CD4-positive, CD25-positive, alpha-beta regulatory T cell (primary cell): Measurements from ENCODE around the gene RHOU. TPM values are rescaled to one million over a fixed set of nuclear protein-coding genes. Genes with fewer than 3 reads are reported as not detected.

Source experiments
- ATAC-seq, 2 donors: fragments of 150-1000 bp; cut with Tn5 transposase; one replicate each; pipeline ENCODE4 v1.10.0; 2021; ENCODE audit warnings: low read depth in 2 of 2, moderate number of reproducible peaks in 2 of 2, moderate library complexity in 1 of 2
- DNase-seq, 3 donors: peaks; one replicate each; pipeline versions ENCODE4 v3.0.0 to v3.0.0-alpha.2; 2012 to 2022; ENCODE audit warnings: mixed read lengths in 1 of 3
- H3K27ac ChIP-seq: one replicate; pipeline ENCODE4 v1.7.0; 2013; ENCODE audit warnings: mild to moderate bottlenecking, low read length; ENCODE audit not compliant: insufficient read depth, poor library complexity, severe bottlenecking
- H3K27me3 ChIP-seq: one replicate; pipeline ENCODE4 v1.7.0; 2013; ENCODE audit warnings: low read length; ENCODE audit not compliant: control insufficient read depth, insufficient read depth
- H3K36me3 ChIP-seq: one replicate; pipeline ENCODE4 v1.7.0; 2013; ENCODE audit warnings: mild to moderate bottlenecking, low read length, moderate library complexity; ENCODE audit not compliant: control insufficient read depth, insufficient read depth
- H3K4me1 ChIP-seq: 2 replicates; pipeline ENCODE4 v1.7.0; 2013; ENCODE audit warnings: mild to moderate bottlenecking, low read length; ENCODE audit not compliant: insufficient read depth, control insufficient read depth, poor library complexity, severe bottlenecking
- H3K4me3 ChIP-seq: one replicate; pipeline ENCODE4 v1.7.0; 2013; ENCODE audit warnings: low read depth, mild to moderate bottlenecking, low read length, moderate library complexity
- H3K9me3 ChIP-seq, 2 experiments: 1 replicate in 1 of 2; 2 replicates in 1 of 2; pipeline ENCODE4 v1.7.0; 2013; ENCODE audit warnings: low read length in 2 of 2, mild to moderate bottlenecking in 1 of 2, moderate library complexity in 1 of 2; ENCODE audit not compliant: control insufficient read depth in 2 of 2
- H3K27ac Mint-ChIP-seq, 3 donors: one replicate each; pipeline ENCODE4 v1.8.0; 2020 to 2022; ENCODE audit warnings: mild to moderate bottlenecking in 3 of 3, mixed read lengths in 3 of 3, moderate library complexity in 2 of 3
- H3K27me3 Mint-ChIP-seq: one replicate; pipeline ENCODE4 v1.8.0; 2022; ENCODE audit warnings: mild to moderate bottlenecking, mixed read lengths
- H3K36me3 Mint-ChIP-seq: one replicate; pipeline ENCODE4 v1.8.0; 2020; ENCODE audit warnings: mixed read lengths
- H3K4me1 Mint-ChIP-seq, 4 donors: one replicate each; pipeline ENCODE4 v1.8.0; 2020 to 2022; ENCODE audit warnings: mixed read lengths in 4 of 4, mild to moderate bottlenecking in 1 of 4
- H3K4me3 Mint-ChIP-seq, 4 donors: one replicate each; pipeline ENCODE4 v1.8.0; 2020 to 2022; ENCODE audit warnings: mild to moderate bottlenecking in 4 of 4, mixed read lengths in 4 of 4, moderate library complexity in 3 of 4
- H3K9me3 Mint-ChIP-seq, 7 donors: one replicate each; pipeline ENCODE4 v1.8.0; 2020 to 2022; ENCODE audit warnings: mixed read lengths in 7 of 7, mild to moderate bottlenecking in 3 of 7, moderate library complexity in 2 of 7
- polyA plus RNA-seq, 4 donors: library from polyadenylated mRNA; unstranded; fragments of 300-500 nt; fragmentation: Illumina TruSeq; gene quantifications; one replicate each; pipeline ENCODE4 v1.2.3, GENCODE V29; 2021
- total RNA-seq: library from RNA; stranded (reverse); gene quantifications from one replicate; pipeline ENCODE4 v1.2.3, GENCODE V29; 2022

Gene RHOU
- total and polyA plus RNA-seq, 5 donors from 2014 or later = 0.05 to 1.6 (median 0.15) TPM

DNA sequence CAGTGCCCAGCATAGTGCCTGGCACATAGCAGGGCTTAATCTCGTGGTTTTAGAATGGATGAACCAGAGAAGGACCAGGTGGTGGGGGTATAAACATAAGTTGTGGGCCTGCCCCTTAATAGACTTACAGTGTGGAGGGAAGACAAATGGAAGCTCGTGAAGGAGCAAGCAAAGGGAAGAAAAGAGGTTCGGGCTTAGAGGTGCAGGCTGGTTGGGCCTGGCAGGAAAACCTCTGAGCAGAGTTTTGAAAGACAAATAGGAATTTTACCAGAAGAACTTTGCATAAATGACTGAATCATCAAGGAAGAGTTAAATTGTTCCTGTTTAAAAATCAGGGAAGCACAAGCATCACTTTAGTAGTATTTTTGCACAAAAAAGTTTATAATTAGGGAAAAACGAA is 4.5 kb downstream of the RHOU start:
- Mint-ChIP-seq H3K9me3 (peaks cover 0 to 2% (median 0%) of the 10 kb centered on the region in 7 donors), H3K4me1 (peaks cover 0 to 11% (median 4%) of the 10 kb centered on the region in 4 donors), H3K4me3 (no peak overlapping the region), H3K27me3 (peaks cover 42% of the 10 kb centered on the region), H3K36me3 (no peaks in the 10 kb centered on the region), H3K27ac (no peak overlapping the region)
- ATAC-seq (no peak), DNase-seq (no peak)
- H3K36me3 ChIP-seq = no peaks in the 10 kb centered on the region
- H3K9me3 ChIP-seq = no peaks in the 10 kb centered on the region
- H3K4me1 ChIP-seq = peaks cover 9% of the 10 kb centered on the region
- H3K27ac ChIP-seq = no peak overlapping the region
- H3K4me3 ChIP-seq = no peak overlapping the region
- H3K27me3 ChIP-seq = peaks cover 14% of the 10 kb centered on the region

DNA sequence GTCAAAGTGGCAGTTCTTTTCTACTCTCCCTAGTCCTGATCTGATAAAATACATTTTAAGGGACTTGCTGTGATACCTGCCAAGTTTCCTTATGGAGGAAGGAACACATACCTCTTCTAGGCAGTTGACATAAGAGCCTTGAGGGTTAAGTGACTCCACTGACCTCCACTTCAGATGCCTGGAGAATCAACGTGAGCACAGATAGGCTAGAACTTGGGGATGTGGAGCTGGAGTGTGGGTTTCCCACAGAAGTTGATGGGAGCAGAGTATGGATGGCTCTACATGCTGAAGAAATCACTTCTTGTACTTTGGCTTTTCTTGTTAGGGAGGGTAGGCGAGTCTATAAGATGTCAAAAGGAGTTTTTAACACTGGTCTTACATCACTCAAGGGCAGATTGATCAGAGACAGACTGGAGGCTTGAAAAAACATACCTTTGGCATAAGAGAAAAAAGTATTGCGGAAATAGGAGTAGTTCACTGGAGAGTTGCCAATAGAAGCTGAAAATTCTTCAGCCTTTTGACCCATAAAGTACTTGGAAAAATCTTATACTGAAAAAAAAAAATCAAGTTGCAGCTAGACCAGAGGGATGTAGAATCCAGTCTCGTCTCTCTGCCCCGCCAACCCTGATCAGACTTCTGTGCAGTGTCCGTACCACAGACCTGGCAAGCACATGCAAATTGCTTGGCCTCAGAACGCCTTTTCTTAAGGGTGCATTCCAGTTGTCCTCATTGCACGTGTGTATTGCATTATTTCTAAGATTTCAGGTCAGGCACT is 5.5 kb downstream of the RHOU start:
- H3K27me3 ChIP-seq = peaks cover 14% of the 10 kb centered on the region
- Mint-ChIP-seq H3K9me3 (peaks cover 0 to 2% (median 0%) of the 10 kb centered on the region in 7 donors), H3K4me3 (no peak overlapping the region), H3K27ac (no peak overlapping the region), H3K27me3 (peaks cover 43% of the 10 kb centered on the region), H3K36me3 (no peaks in the 10 kb centered on the region), H3K4me1 (peaks cover 0 to 11% (median 3%) of the 10 kb centered on the region in 4 donors)
- H3K9me3 ChIP-seq = no peaks in the 10 kb centered on the region
- H3K36me3 ChIP-seq = no peaks in the 10 kb centered on the region
- H3K4me3 ChIP-seq = no peak overlapping the region
- DNase-seq (no peak), ATAC-seq (no peak)
- peaks cover 6% of the 10 kb centered on the region for H3K4me1 ChIP-seq
- H3K27ac ChIP-seq = no peak overlapping the region

DNA sequence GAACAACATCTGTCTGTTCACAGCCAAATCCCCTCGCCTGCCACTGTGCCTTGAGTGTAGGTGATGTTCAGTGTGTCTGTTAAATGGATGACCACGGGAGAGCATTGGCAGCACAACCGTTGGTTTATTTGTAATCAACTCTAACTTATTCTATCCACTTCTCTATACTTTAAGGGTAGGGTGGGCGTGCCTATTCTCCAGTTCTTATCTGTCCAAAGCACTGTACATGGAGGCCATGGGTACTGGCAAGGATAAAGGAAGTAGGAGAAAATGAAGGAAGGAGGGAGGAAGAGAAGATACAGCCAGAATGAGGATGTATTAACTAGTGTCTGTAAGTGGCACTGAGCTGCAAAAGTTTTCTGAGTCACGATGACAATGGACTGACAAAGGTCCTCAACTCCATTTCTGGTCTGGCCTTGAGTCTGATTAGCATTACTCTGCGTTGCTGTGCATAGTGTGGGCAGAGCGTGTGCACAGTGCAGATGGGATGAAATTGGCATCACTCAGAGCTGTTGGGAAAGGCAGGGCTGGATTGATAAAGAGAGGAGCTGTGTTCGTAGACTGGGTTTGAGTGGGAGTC is 7.1 kb downstream of the RHOU start:
- H3K9me3 Mint-ChIP-seq = peaks cover 0 to 4% (median 0%) of the 10 kb centered on the region in 7 donors
- H3K27ac ChIP-seq = no peak overlapping the region
- no peaks in the 10 kb centered on the region for H3K9me3 ChIP-seq
- no peak for ATAC-seq
- H3K36me3 ChIP-seq = no peaks in the 10 kb centered on the region
- H3K27me3 Mint-ChIP-seq = peaks cover 33% of the 10 kb centered on the region
- H3K27me3 ChIP-seq = peaks cover 9% of the 10 kb centered on the region
- no peak for DNase-seq
- H3K27ac Mint-ChIP-seq = no peak overlapping the region
- H3K36me3 Mint-ChIP-seq = no peaks in the 10 kb centered on the region
- H3K4me3 Mint-ChIP-seq = no peak overlapping the region
- no peaks in the 10 kb centered on the region for H3K4me1 ChIP-seq
- H3K4me1 Mint-ChIP-seq = no peaks in the 10 kb centered on the region
- H3K4me3 ChIP-seq = no peak overlapping the region

DNA sequence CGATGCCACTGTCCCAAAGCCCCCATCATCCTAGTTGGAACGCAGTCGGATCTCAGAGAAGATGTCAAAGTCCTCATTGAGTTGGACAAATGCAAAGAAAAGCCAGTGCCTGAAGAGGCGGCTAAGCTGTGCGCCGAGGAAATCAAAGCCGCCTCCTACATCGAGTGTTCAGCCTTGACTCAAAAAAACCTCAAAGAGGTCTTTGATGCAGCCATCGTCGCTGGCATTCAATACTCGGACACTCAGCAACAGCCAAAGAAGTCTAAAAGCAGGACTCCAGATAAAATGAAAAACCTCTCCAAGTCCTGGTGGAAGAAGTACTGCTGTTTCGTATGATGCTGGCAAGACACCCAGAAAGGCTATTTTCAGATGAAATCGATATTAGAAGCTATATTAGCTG is 8.1 kb downstream of the RHOU start:
- no peaks in the 10 kb centered on the region for H3K4me1 Mint-ChIP-seq
- Histone ChIP-seq H3K36me3 (no peaks in the 10 kb centered on the region), H3K9me3 (no peaks in the 10 kb centered on the region), H3K27me3 (peaks cover 7% of the 10 kb centered on the region), H3K4me3 (no peak overlapping the region), H3K27ac (no peak overlapping the region), H3K4me1 (no peaks in the 10 kb centered on the region)
- no peak overlapping the region for H3K27ac Mint-ChIP-seq
- DNase-seq = no peak
- no peak overlapping the region for H3K4me3 Mint-ChIP-seq
- H3K9me3 Mint-ChIP-seq = peaks cover 0 to 4% (median 0%) of the 10 kb centered on the region in 7 donors
- H3K36me3 Mint-ChIP-seq = no peaks in the 10 kb centered on the region
- peaks cover 23% of the 10 kb centered on the region for H3K27me3 Mint-ChIP-seq
- no peak for ATAC-seq

DNA sequence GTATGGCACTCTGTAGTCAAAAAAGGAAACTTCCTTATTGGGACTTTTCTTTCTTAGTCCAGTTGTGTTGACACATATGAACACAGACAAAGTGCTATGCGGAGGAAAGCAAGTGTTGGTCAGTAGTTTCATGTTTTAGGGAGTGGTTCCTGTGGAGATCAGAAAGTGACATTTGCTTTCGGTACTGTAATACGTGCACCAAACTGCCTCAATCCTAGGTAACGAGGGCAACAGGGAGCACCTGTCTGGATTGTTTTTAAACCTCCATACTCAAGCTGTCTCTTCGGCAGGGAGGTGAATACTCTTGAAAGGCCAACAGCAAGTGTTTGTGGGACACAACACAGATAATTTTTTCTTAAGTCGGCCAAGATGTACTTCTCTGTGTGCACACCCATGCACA is 9.1 kb downstream of the RHOU start:
- H3K9me3 ChIP-seq = no peaks in the 10 kb centered on the region
- no peak overlapping the region for H3K27ac ChIP-seq
- Mint-ChIP-seq H3K4me1 (peaks cover 0 to 4% (median 0%) of the 10 kb centered on the region in 4 donors), H3K4me3 (no peak overlapping the region), H3K9me3 (peaks cover 0 to 4% (median 0%) of the 10 kb centered on the region in 7 donors), H3K27me3 (peaks cover 18% of the 10 kb centered on the region), H3K36me3 (no peaks in the 10 kb centered on the region), H3K27ac (no peak overlapping the region)
- ATAC-seq (no peak), DNase-seq (no peak)
- peaks cover 7% of the 10 kb centered on the region for H3K27me3 ChIP-seq
- no peaks in the 10 kb centered on the region for H3K36me3 ChIP-seq
- H3K4me1 ChIP-seq = no peaks in the 10 kb centered on the region
- no peak overlapping the region for H3K4me3 ChIP-seq

DNA sequence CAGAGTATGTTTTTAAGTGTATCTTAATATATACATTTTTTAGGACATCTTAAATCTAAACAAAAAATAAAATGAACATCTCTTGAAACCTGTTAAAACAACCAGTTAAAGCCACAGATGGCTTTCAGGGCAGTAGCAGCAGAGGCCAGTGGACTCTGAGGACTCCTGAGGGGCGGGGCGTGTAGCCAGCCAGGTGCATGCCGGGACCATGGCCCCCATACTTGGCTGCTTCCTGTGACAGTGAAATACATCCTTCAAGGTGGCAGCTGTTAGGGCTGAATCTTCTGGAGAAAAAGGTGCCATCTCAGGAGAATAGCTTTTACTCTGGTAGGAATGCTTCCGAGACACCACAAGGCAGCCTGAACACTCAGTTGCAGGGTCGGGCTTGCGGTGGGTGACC is 9.6 kb downstream of the RHOU start:
- Mint-ChIP-seq H3K4me3 (no peak overlapping the region), H3K9me3 (peaks cover 0 to 2% (median 0%) of the 10 kb centered on the region in 7 donors), H3K27ac (no peak overlapping the region), H3K4me1 (peaks cover 0 to 4% (median 0%) of the 10 kb centered on the region in 4 donors), H3K27me3 (peaks cover 18% of the 10 kb centered on the region), H3K36me3 (no peaks in the 10 kb centered on the region)
- ATAC-seq = no peak
- H3K9me3 ChIP-seq = no peaks in the 10 kb centered on the region
- H3K4me3 ChIP-seq = no peak overlapping the region
- no peak overlapping the region for H3K27ac ChIP-seq
- H3K4me1 ChIP-seq = no peaks in the 10 kb centered on the region
- peaks cover 5% of the 10 kb centered on the region for H3K27me3 ChIP-seq
- DNase-seq = no peak
- H3K36me3 ChIP-seq = no peaks in the 10 kb centered on the region

DNA sequence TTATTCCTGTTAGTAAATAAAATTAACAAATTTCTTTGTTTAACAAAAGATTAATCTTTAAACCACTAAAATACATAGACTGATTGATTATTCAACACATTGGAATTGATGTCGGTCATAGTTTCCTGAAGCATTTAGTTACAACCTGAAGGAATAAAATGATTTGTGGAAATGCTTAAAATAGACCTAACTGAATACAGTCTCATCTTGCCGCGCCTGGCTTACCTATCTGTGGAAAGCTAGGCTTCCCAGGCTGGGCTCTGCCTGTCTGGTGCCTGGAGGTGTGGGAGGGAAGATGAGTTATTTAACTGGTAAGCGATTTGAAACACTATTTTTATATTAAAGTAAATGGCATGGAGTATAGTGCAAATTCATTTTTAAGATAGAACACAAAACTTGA is 10.2 kb downstream of the RHOU start:
- Histone ChIP-seq H3K27me3 (peaks cover 4% of the 10 kb centered on the region), H3K36me3 (no peaks in the 10 kb centered on the region), H3K4me1 (no peaks in the 10 kb centered on the region), H3K9me3 (no peaks in the 10 kb centered on the region), H3K27ac (no peak overlapping the region), H3K4me3 (no peak overlapping the region)
- DNase-seq (no peak), ATAC-seq (no peak)
- Mint-ChIP-seq H3K27me3 (peaks cover 16% of the 10 kb centered on the region), H3K4me1 (peaks cover 0 to 4% (median 0%) of the 10 kb centered on the region in 4 donors), H3K36me3 (no peaks in the 10 kb centered on the region), H3K27ac (no peak overlapping the region), H3K4me3 (no peak overlapping the region), H3K9me3 (peaks cover 0 to 2% (median 0%) of the 10 kb centered on the region in 7 donors)
